Heart left ventricle (tissue), 16 donors: ENCODE data around the gene FNBP1. TPM values are rescaled to one million over a fixed set of nuclear protein-coding genes. Genes with fewer than 3 reads are reported as not detected.
"Not testable (repeated sequence)": the region's sequence is repeated elsewhere in the genome, so short reads cannot be mapped to it uniquely, and the experiment has no call there.

Experiments
- ATAC-seq, 4 donors: fragments of 200-7000 bp; cut with Tn5 transposase; one replicate each; pipeline ENCODE4 v1.9.1; 2020 to 2022; ENCODE audit warnings: moderate library complexity in 4 of 4, mild to moderate bottlenecking in 3 of 4, moderate number of reproducible peaks in 1 of 4
- DNase-seq, 5 donors: peaks; one replicate each; pipeline ENCODE4 v3.0.0-alpha.2; 2020
- H3K27ac ChIP-seq, 12 donors: fragments of 200-600 bp; sonication (generic) in 4 of 12; one replicate each; pipeline versions ENCODE4 v1.5.0 to v1.8.0; 2016 to 2022; ENCODE audit warnings: mild to moderate bottlenecking in 2 of 12
- H3K27me3 ChIP-seq, 9 donors: fragments of 200-600 bp; sonication (generic) in 2 of 9; one replicate each; pipeline versions ENCODE4 v1.5.1 to v1.8.0; 2016 to 2022; ENCODE audit warnings: mild to moderate bottlenecking in 3 of 9
- H3K36me3 ChIP-seq, 9 donors: fragments of 200-600 bp; sonication (generic) in 2 of 9; one replicate each; pipeline versions ENCODE4 v1.5.0 to v1.8.0; 2018 to 2022; ENCODE audit warnings: mild to moderate bottlenecking in 2 of 9
- H3K4me1 ChIP-seq, 12 donors: fragments of 200-600 bp; sonication (generic) in 4 of 12; one replicate each; pipeline versions ENCODE4 v1.5.0 to v1.8.0; 2016 to 2022; ENCODE audit warnings: mild to moderate bottlenecking in 3 of 12
- H3K4me3 ChIP-seq, 12 donors: fragments of 200-600 bp; sonication (generic) in 4 of 12; one replicate each; pipeline versions ENCODE4 v1.5.0 to v1.8.0; 2017 to 2022; ENCODE audit warnings: mild to moderate bottlenecking in 9 of 12, moderate library complexity in 4 of 12
- H3K9me3 ChIP-seq, 12 donors: fragments of 200-600 bp; sonication (generic) in 4 of 12; one replicate each; pipeline versions ENCODE4 v1.5.0 to v1.8.0; 2016 to 2022; ENCODE audit warnings: mild to moderate bottlenecking in 1 of 12
- POLR2A ChIP-seq, 2 donors: fragments of 450-650 bp; IDR thresholded peaks; one replicate each; pipeline ENCODE4 v1.6.1; 2017; ENCODE audit warnings: antibody characterized with exemption in 2 of 2, mild to moderate bottlenecking in 2 of 2, moderate library complexity in 2 of 2
- WGBS, 4 donors: extraction: QIAGEN DNeasy Blood & Tissue Kit in 2 of 4; methylation state at CpG; one replicate each; pipeline versions ENCODE4 v1.1.5 to v1.1.7; 2013 to 2018; 5-methylcytosine and 5-hydroxymethylcytosine counted together
- intact Hi-C, 10 donors: fragments of 100-400 bp; cut with DNase I; formaldehyde crosslinking; loops; one replicate each; pipeline versions ENCODE4 v1.11.1 to v1.14.2; 2022
- polyA plus RNA-seq, 2 donors: library from polyadenylated mRNA; stranded (reverse); fragments of 200-250 nt; gene quantifications; one replicate each; pipeline ENCODE4 v1.2.3, GENCODE V29; 2013
- total RNA-seq, 9 donors: library from RNA; depleted of rRNA in 2 of 9; stranded (reverse); fragments of >200 nt in 2 of 9; fragmentation: NEBNext Ultra II Directional in 3 of 9; extraction: Animal tissue kit (Norgen Biotek cat#: 25700) in 3 of 9; gene quantifications; one replicate each; pipeline versions ENCODE4 v1.1.0 to v1.2.4, GENCODE V29; 2016 to 2023
- TF ChIP-seq, protein P1 (sequence below), 12 donors: fragments of 200-600 bp; sonication (generic) in 4 of 12; IDR thresholded peaks; one replicate each; pipeline versions ENCODE4 v1.5.0 to v1.8.0; 2018 to 2022; ENCODE audit warnings: antibody characterized with exemption in 12 of 12, mild to moderate bottlenecking in 5 of 12
- donor health status: ischemic (EF 13 %, LVEDD 7.1; RV severe dilation, severe dysfunction).
- donor health status: healthy with polysubstance abuse.
- donor health status: DM: no; HTN: yes; CAD: no.
- donor health status: DM: no; HTN: no; CAD: no.
- donor health status: ischemic (EF 25% LVEDD 6.9; RV normal size, moderate dysfunction).
- donor health status: ischemic (EF 25% LVEDD 5.7; RV mildly dilated, moderate dysfunction).
- donor health status: healthy.
- donor health status: DM: yes; HTN: yes; CAD: no.
- donor health status: ischemic (EF 35%, LVEDD 5.7; RV mildly dilated, moderate dysfunction).
- donor health status: nonischemic (EF 11% LVEDD 7.7; RV severe dilation, severe dysfunction).
- donor health status: DM: yes; HTN: yes; CAD: no.
- donor health status: PGD.
- donor health status: ischemic (EF 29% LVEDD 5.4; RV normal size, mild dysfunction).
- donor health status: nonischemic (EF 23%, LVEDD 6.1; RV moderate dilation, normal function).

FNBP1 gene
- total and polyA plus RNA-seq, 11 donors = 6.9 to 47.3 (median 24.1) TPM

DNA sequence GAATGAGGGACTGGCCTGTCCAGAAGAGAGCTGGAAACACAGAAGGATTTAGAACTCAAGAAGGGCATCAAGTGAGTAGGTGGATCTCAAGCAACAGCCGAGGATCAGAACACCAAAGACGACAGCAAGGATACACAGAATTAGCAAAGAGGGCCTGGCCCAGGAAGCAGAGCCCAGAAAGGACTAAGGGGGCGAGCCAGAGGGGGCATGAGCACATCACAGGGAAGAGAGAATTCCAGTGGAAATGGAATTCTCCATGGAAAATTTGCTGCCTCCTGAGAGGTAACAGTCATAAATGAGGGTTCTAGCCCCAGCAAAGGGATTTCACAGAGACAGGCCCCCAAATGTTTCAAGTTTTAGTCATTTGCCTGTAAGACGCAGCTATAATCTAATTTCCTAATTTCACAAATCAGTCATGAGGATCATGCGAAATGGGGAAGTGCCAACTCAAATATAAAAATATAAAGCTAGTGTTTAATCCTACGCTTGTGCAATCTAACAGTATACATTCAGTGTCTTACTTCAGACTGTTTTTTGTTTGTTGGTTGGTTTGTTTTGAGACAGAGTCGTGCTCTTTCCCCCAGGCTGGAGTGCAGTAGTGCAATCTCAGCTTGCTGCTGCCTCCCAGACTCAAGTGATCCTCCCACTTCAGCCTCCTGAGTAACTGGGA is 46.7 kb downstream of the FNBP1 start:
- no peaks in the 10 kb centered on the region for H3K27me3 ChIP-seq
- H3K4me3 ChIP-seq = peak overlapping the region in 1 of 12 donors; percentile 9
- peaks cover 0 to 25% (median 0%) of the 10 kb centered on the region in 9 donors for H3K36me3 ChIP-seq
- H3K27ac ChIP-seq = peak overlapping the region in 6 of 12 donors; percentile 6 to 87 (median 46)
- DNase-seq (no peak), ATAC-seq (no peak)
- H3K4me1 ChIP-seq = peaks cover 0 to 52% (median 17%) of the 10 kb centered on the region in 12 donors
- intact Hi-C loops = no loop called here
- 80 to 86% (median 83%) methylated on average over 7 of the region's 7 CpGs for WGBS, 4 donors
- H3K9me3 ChIP-seq = no peaks in the 10 kb centered on the region
- no peak for TF ChIP-seq POLR2A (IDR thresholded peaks at IDR 0.05)
- TF ChIP-seq, protein P1, sequence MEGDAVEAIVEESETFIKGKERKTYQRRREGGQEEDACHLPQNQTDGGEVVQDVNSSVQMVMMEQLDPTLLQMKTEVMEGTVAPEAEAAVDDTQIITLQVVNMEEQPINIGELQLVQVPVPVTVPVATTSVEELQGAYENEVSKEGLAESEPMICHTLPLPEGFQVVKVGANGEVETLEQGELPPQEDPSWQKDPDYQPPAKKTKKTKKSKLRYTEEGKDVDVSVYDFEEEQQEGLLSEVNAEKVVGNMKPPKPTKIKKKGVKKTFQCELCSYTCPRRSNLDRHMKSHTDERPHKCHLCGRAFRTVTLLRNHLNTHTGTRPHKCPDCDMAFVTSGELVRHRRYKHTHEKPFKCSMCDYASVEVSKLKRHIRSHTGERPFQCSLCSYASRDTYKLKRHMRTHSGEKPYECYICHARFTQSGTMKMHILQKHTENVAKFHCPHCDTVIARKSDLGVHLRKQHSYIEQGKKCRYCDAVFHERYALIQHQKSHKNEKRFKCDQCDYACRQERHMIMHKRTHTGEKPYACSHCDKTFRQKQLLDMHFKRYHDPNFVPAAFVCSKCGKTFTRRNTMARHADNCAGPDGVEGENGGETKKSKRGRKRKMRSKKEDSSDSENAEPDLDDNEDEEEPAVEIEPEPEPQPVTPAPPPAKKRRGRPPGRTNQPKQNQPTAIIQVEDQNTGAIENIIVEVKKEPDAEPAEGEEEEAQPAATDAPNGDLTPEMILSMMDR (IDR thresholded peaks at IDR 0.05) = no peak

DNA sequence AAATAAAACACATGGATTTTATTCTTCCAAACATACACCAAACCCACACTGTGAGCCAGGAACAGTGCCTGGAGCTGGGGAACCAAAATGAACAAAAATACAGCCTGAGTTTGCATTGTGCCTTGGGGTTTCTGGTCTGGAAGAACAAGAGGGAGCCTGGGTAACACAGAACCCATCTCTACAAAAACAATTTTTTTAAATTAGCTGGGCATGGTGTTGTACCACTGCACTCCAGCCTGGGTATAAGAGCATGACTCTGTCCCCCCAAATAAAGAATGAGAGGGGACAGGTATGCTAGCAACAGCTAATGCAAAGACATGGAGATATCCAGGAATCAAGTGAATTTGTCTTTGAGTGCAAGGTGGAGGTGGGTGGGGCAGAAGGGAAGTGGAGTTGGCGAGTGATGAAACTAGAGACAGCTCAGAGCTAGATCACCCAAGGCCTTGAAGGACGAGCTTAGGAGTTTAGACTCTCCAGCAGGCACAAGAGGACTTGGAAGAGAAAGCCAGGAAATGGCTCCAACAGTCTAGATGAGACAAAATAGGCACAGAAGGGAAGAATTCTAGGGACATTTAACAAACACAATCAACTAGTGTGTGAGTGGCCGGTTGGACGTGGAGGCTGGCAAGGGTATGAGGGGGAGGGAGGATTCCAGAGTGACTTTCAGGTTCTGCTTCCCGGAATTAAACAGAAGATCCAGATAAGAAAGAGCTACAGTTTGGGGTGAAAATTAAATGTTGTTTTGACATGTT is 47.4 kb downstream of the FNBP1 start:
- DNase-seq (no peak), ATAC-seq (peak in 2 of 4 donors; percentile 28 to 63)
- H3K36me3 ChIP-seq = peaks cover 0 to 32% (median 0%) of the 10 kb centered on the region in 9 donors
- H3K4me1 ChIP-seq = peaks cover 0 to 57% (median 17%) of the 10 kb centered on the region in 12 donors
- intact Hi-C loops = loop anchor here in 1 of 10 donors (2.0 kb wide), 1 partner anchor 39 kb away; no protein-coding TSS in a partner anchor
- H3K27ac ChIP-seq = peak overlapping the region in 6 of 12 donors; percentile 6 to 87 (median 46)
- TF ChIP-seq, protein P1 (IDR thresholded peaks at IDR 0.05) = no peak
- TF ChIP-seq POLR2A (IDR thresholded peaks at IDR 0.05) = no peak
- no peaks in the 10 kb centered on the region for H3K9me3 ChIP-seq
- H3K27me3 ChIP-seq = no peaks in the 10 kb centered on the region
- 50 to 62% (median 55%) methylated on average over 5 of the region's 5 CpGs for WGBS, 4 donors
- H3K4me3 ChIP-seq = no peak overlapping the region

DNA sequence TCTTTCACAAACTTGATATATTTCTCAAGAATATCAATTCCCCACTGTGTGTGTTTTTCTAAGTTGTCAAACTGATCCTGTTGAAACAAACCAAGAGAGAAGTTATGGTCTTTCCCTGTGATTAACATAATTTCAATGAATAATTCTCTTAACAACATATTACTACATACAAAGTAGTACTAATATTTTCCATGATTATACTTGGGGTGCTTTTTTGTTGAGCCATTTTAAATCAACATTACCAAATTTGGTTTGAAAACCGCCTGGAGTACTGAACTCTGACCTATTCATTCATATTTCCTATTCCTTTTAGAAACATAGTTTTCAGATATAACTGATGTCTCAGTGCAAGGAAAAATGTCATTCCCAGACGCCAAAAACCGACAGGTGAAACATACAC is 48.1 kb downstream of the FNBP1 start:
- ATAC-seq = no peak
- 72 to 82% (median 79%) methylated on average over 3 of the region's 3 CpGs for WGBS, 4 donors
- H3K4me3 ChIP-seq = no peak overlapping the region

DNA sequence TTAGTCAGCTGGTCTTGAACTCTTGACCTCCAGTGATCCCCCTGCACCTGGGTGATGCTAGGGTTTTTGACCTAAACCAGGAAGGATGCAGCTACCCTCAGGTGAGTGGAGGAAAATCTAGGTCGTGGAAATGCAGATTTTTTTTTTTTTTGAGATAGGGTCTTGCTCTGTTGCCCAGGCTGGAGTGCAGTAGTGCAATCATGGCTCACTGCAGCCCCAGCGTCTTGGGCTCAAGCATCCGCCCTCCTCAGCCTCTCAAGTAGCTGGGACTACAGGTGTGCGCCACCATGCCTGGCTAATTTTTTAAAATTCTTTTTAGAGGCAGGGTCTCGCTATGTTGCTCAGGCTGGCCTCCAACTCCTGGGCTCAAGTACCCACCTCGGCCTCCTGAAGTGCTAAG is 51.9 kb downstream of the FNBP1 start:
- ATAC-seq, DNase-seq, H3K9me3 ChIP-seq, intact Hi-C loops, H3K27me3 ChIP-seq, H3K4me3 ChIP-seq: not testable (repeated sequence)
- Histone ChIP-seq H3K36me3 (peaks cover 0 to 25% (median 0%) of the 10 kb centered on the region in 9 donors), H3K4me1 (peaks cover 0 to 47% (median 10%) of the 10 kb centered on the region in 12 donors), H3K27ac (peak overlapping the region in 2 of 12 donors; percentile 38 to 52)
- 95 to 100% (median 99%) methylated on average over 6 of the region's 6 CpGs for WGBS, 4 donors

More for the DNA sequence above, 48.1 kb downstream of the FNBP1 start:
- DNase-seq = no peak
- intact Hi-C loops = loop anchor here in 1 of 10 donors (2.0 kb wide), 1 partner anchor 38 kb away; no protein-coding TSS in a partner anchor
- Histone ChIP-seq H3K27me3 (no peaks in the 10 kb centered on the region), H3K27ac (peak overlapping the region in 3 of 12 donors; percentile 36 to 87 (median 64)), H3K4me1 (peaks cover 0 to 59% (median 17%) of the 10 kb centered on the region in 12 donors), H3K9me3 (no peaks in the 10 kb centered on the region), H3K36me3 (peaks cover 0 to 29% (median 0%) of the 10 kb centered on the region in 9 donors)
- TF ChIP-seq POLR2A (IDR thresholded peaks at IDR 0.05) = no peak
- TF ChIP-seq, protein P1 (IDR thresholded peaks at IDR 0.05) = no peak
